Spinal cord (tissue), 10 donors: ENCODE results near the gene USP47. TPM values are rescaled to one million over a fixed set of nuclear protein-coding genes. Genes with fewer than 3 reads are reported as not detected.

Experiments
- DNase-seq, 6 donors: peaks; one replicate each; pipeline versions ENCODE4 v3.0.0 to v3.0.0-alpha.2; 2013 to 2015; ENCODE audit warnings: low spot score in 6 of 6, low read depth in 4 of 6
- H3K27ac ChIP-seq: one replicate; pipeline ENCODE4 v1.5.1; 2013; ENCODE audit warnings: low read depth, low read length, control low read depth
- H3K27me3 ChIP-seq: one replicate; pipeline ENCODE4 v1.6.1; 2013; ENCODE audit warnings: low read length; ENCODE audit not compliant: control insufficient read depth, insufficient read depth
- H3K36me3 ChIP-seq: one replicate; pipeline ENCODE4 v1.6.1; 2013; ENCODE audit warnings: low read length; ENCODE audit not compliant: control insufficient read depth, insufficient read depth
- H3K4me1 ChIP-seq: one replicate; pipeline ENCODE4 v1.6.1; 2013; ENCODE audit warnings: low read length; ENCODE audit not compliant: control insufficient read depth, insufficient read depth
- H3K4me3 ChIP-seq: one replicate; pipeline ENCODE4 v1.5.1; 2013; ENCODE audit warnings: low read depth, low read length, control low read depth
- H3K9me3 ChIP-seq: one replicate; pipeline ENCODE4 v1.6.1; 2013; ENCODE audit warnings: low read length; ENCODE audit not compliant: control insufficient read depth, insufficient read depth
- WGBS: methylation state at CpG from one replicate; pipeline ENCODE4 v1.1.5; 2013; ENCODE audit warnings: missing lambda C conversion rate; ENCODE audit not compliant: insufficient coverage; 5-methylcytosine and 5-hydroxymethylcytosine counted together
- polyA plus RNA-seq, 2 donors: library from polyadenylated mRNA; unstranded; fragments of 120-200 nt; gene quantifications; one replicate each; pipeline ENCODE4 v1.2.1, GENCODE V29; 2013; ENCODE audit not compliant: insufficient read length in 2 of 2
- total RNA-seq, 2 donors: library from RNA; depleted of rRNA in 1 of 2; stranded (reverse); fragments of 120-200 nt in 1 of 2; fragments of >200 nt in 1 of 2; gene quantifications; one replicate each; pipeline versions ENCODE4 v1.2.3 to v1.2.4, GENCODE V29; 2013 to 2014
- donor health status: healthy.

The USP47 gene
- total and polyA plus RNA-seq, 4 donors = 74.2 to 119 (median 90.2) TPM

DNA sequence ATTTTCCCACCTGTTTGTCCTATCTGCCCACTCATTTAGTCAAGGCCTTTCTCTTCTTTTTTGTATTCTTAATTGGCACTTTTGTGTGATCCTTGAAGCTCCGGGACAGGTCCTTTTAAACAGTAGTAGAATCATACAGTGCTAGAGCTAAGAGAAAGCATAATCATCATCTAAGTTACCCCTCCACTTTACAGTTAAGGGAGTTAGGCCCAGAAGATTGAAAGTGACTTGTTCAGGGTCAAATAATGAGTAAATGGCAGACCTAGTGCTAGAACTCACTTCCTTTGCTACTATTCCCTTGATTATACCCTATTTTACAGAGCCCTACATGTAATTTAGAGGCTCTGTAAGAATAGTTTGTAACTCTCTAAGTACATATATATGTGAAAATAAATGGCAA is 2.5 kb downstream of the USP47 start:
- Histone ChIP-seq H3K36me3 (no peaks in the 10 kb centered on the region), H3K9me3 (no peaks in the 10 kb centered on the region), H3K4me3 (no peak overlapping the region), H3K27ac (peak overlapping the region; percentile 99), H3K27me3 (no peaks in the 10 kb centered on the region), H3K4me1 (peaks cover 7% of the 10 kb centered on the region)
- no CpG with 5 or more reads among the region's 1 CpG for WGBS
- DNase-seq = no peak

DNA sequence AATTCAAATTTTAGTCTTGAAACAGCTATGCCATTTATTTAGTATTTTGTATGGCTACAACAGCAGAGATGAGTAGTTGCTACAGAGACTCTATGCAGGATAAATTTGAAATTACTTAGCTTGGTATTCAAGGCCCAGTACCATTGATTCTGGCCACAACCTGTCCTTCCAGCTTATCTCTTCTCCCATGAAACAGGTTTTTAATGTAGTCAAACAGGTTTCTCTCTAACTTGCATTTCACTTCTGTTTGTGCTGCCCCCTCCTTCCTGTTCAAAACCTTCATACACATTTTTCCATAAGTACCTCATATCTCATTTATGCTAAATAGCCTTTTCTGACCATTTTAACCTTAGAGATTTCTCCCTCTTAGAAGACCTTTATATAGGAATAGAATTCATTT is 3.3 kb downstream of the USP47 start:
- Histone ChIP-seq H3K36me3 (no peaks in the 10 kb centered on the region), H3K27ac (no peak overlapping the region), H3K9me3 (no peaks in the 10 kb centered on the region), H3K27me3 (no peaks in the 10 kb centered on the region), H3K4me3 (no peak overlapping the region), H3K4me1 (peaks cover 7% of the 10 kb centered on the region)
- DNase-seq = no peak

DNA sequence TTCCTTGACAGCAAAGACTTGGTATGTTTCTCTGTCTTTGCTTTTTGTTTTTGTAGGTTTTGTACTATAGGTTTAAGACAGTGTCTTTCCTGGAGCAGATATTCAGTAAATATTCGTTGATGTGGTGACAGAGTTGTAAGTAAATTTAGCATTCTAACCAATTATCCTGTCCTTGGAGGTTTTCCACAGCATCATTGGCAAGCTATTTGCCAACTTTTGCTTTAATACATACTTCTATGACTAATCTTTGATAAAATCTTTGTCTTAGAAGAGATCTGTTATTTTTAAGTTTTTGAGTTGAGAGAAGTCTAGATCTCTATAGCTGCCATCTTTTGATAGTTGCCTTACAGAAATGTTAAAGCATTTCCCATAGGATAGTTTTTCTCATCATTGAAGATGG is 3.8 kb downstream of the USP47 start:
- Histone ChIP-seq H3K4me3 (no peak overlapping the region), H3K4me1 (peaks cover 7% of the 10 kb centered on the region), H3K27ac (no peak overlapping the region), H3K36me3 (no peaks in the 10 kb centered on the region), H3K9me3 (no peaks in the 10 kb centered on the region), H3K27me3 (no peaks in the 10 kb centered on the region)
- no CpG with 5 or more reads among the region's 1 CpG for WGBS
- DNase-seq = no peak

DNA sequence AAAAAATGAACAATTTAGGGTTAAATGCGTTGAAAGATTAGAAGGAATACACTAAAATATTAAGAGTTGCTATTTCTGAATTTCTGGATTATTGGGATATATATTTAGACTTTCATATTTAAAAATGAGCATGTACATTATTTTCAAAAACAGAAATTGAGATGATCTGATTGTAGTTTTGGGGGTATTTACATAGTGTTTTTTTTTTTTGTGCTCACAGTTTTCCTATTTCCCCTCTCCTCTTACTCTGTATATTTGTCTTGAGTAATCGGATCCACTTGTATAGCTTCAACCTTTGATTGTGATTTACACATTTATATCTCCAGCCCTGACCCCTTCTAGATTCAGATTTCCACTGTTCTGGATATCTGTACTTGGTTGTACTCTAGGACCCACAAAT is 5.3 kb downstream of the USP47 start:
- H3K27ac ChIP-seq = no peak overlapping the region
- H3K9me3 ChIP-seq = no peaks in the 10 kb centered on the region
- no peaks in the 10 kb centered on the region for H3K36me3 ChIP-seq
- DNase-seq = no peak
- no peaks in the 10 kb centered on the region for H3K4me1 ChIP-seq
- H3K4me3 ChIP-seq = no peak overlapping the region
- no peaks in the 10 kb centered on the region for H3K27me3 ChIP-seq
- no CpG with 5 or more reads among the region's 2 CpGs for WGBS

DNA sequence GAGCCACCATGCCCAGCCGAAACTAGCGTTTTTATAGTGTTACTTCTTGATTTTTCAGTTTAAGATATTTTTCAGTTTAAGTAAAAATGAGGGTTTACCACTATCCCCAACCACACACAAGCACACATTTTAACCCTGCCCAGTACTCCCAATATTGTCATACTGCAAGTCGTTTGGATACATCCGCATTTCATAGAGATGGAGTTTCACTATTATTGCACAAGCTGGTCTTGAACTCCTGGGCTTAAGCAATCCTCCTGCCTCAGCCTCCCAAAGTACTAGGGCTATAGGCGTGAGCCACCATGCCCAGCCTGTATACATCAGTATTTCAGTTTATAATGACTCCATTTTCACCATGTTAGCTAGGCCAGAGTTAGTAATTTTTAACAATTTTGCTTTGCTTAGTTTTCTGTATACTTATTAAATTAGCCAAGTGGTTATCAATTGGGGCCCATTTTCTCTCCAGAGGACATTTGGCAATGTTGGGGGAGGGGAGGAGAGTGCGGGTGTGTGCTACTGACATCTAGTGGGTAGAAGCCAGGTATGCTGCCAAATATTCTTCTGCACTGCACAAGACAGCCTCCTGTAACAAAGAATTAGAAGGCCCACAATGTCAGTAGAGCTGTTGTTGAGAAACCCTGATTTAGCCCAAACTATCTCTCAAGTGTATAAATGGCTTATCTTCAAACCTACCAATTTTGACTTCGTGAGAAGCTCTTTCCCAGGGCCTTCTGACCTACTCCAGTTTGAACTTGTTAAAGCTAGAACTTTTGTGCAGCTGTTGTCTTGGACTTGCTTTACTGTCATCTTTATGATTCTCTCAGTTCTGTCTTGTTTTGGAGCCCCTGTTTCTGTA is 7.3 kb downstream of the USP47 start:
- Histone ChIP-seq H3K36me3 (no peaks in the 10 kb centered on the region), H3K27me3 (no peaks in the 10 kb centered on the region), H3K4me1 (no peaks in the 10 kb centered on the region), H3K4me3 (no peak overlapping the region), H3K9me3 (no peaks in the 10 kb centered on the region), H3K27ac (no peak overlapping the region)
- 82% methylated on average over 3 of the region's 7 CpGs for WGBS
- peak in 3 of 6 donors; percentile 26 to 82 (median 55) for DNase-seq

DNA sequence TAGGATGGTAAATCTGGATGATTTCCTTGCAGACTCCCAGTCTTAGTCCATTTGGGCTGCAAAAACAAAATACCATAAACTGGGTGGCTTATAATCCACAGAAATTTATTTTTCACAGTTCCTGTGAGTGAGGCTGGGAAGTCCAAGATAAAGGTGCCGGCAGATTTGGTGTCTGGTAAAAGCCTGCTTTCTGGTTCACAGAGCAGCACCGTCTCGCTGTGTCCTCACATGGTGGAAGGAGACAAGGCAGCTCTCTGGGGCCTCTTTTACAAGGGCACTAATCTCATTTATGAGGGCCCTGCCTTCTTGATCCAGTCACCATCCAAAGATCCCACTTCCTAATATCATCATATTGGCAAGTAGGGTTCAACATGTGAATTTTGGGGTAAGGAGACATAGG is 8.9 kb downstream of the USP47 start:
- DNase-seq = no peak
- WGBS = 100% methylated on average over 3 of the region's 3 CpGs
- Histone ChIP-seq H3K9me3 (no peaks in the 10 kb centered on the region), H3K4me3 (no peak overlapping the region), H3K27ac (no peak overlapping the region), H3K36me3 (no peaks in the 10 kb centered on the region), H3K27me3 (no peaks in the 10 kb centered on the region), H3K4me1 (no peaks in the 10 kb centered on the region)

DNA sequence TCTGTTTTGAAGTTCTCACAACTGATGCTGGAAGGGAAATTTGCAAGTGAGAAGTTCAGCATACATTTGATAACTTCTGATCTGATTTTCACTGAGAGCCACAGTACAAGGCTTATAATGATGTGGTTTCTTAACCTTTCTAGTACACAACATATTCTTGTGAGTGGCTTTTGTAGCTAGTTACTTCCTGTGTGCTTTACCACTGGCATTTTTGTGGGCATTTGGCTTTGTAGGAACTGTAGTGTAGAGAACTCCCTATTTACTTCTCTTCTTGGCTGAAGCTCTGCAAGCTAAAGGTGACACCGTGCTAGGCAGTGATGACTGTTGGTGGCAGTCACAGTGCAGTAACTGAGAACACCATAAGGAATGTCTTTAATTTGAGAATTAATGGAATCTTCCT is 14.9 kb downstream of the USP47 start:
- WGBS = no CpG with 5 or more reads among the region's 1 CpG
- Histone ChIP-seq H3K9me3 (no peaks in the 10 kb centered on the region), H3K36me3 (no peaks in the 10 kb centered on the region), H3K27me3 (no peaks in the 10 kb centered on the region), H3K4me3 (no peak overlapping the region), H3K27ac (no peak overlapping the region), H3K4me1 (no peaks in the 10 kb centered on the region)
- no peak for DNase-seq

DNA sequence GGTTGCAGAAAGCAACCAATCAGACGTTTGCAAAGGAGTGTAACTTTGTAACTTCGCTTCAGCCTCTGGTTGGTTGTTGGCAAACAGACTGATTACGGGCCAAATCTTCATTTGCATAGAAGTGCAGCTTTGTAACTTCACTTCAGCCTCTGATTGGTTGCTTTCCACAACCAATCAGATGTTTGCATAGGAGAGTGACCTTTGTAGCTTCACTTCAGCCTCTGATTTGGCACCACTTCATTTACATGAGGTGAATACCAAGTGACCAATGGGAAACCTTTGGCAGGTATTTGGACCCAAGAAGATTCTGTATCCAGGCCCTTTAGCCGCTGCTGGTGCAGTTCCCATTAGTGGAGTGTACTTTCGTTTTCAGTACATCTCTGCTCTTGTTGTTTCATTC is 16.0 kb downstream of the USP47 start:
- H3K27me3 ChIP-seq = no peaks in the 10 kb centered on the region
- H3K36me3 ChIP-seq = no peaks in the 10 kb centered on the region
- no peak overlapping the region for H3K27ac ChIP-seq
- 85% methylated on average over 5 of the region's 5 CpGs for WGBS
- no peaks in the 10 kb centered on the region for H3K9me3 ChIP-seq
- no peak overlapping the region for H3K4me3 ChIP-seq
- H3K4me1 ChIP-seq = no peaks in the 10 kb centered on the region
- DNase-seq = no peak

DNA sequence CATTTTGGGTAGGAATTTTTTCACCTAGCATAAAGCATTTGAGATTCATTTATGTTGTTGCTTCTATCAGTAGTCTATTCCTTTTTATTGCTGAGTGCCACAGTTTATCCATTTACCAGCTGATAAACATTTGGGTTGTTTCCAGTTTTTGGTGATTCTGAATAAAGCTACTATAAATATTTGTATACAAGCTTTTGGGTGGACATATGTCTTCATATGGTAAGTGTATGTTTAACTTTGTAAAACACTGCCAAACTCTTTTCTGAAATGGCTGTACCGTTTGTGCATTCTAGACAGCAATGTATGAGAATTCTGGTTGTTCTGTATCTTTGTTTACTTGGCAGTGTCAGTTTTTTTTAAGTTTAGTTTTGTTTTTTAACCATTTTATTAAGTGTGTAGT is 16.9 kb downstream of the USP47 start:
- no peaks in the 10 kb centered on the region for H3K9me3 ChIP-seq
- H3K36me3 ChIP-seq = no peaks in the 10 kb centered on the region
- 50% methylated on average over 1 of the region's 1 CpG for WGBS
- no peaks in the 10 kb centered on the region for H3K27me3 ChIP-seq
- DNase-seq = peak in 1 of 6 donors; percentile 10
- H3K27ac ChIP-seq = no peak overlapping the region
- H3K4me3 ChIP-seq = no peak overlapping the region
- H3K4me1 ChIP-seq = no peaks in the 10 kb centered on the region
